ENCODE data around the gene CITED1.
"Not testable (repeated sequence)": the region's sequence is repeated elsewhere in the genome, so short reads cannot be mapped to it uniquely, and the experiment has no call there.

The CITED1 gene, protein sequence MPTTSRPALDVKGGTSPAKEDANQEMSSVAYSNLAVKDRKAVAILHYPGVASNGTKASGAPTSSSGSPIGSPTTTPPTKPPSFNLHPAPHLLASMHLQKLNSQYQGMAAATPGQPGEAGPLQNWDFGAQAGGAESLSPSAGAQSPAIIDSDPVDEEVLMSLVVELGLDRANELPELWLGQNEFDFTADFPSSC

DNA sequence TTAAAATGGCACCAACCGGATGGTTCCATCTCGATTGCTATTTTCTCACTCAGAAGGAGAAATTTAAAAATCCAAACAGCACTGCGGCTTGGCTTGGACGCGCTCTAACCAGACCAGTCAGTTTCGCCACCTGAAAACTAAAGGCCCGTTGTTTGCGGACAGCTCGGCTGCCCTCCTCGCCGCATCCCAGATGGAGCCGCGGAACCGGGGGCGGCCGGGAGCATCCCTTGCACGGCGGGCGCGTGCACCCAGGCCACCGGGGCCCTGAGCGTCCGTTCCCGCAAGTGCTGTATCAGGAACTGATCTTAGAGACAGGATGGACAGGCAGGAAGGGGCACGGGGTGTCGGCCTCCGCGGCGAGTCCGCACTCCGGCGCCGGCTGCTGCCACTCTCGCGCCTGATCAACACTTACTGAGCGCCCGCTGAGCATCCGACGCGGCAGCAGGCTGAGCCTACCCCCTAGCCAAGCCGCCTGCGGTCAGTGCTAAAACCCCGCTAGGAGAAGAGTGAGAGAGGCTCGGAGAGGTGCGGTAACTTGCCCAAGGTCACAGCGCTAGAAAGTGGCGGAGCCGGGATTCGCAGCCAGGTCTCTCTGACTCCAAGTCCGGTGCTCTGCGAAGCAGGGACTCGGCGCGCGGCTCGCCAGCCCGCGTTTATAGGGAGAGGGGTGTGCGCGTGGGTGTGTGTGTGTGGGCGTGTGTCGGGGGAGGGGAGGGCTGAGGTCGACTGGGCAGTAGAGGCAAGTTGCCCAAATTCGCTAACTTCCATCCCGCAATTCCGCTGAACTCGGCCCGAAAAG is at the start of gene CITED1:
Gene CITED1 (minus strand): TSS at position 629 of the 799 bp plus-strand sequence. CDS start 3,045 bp downstream, outside the sequence.
- DNase-seq (ENCODE audit: low spot score) = peak; percentile 11

DNA sequence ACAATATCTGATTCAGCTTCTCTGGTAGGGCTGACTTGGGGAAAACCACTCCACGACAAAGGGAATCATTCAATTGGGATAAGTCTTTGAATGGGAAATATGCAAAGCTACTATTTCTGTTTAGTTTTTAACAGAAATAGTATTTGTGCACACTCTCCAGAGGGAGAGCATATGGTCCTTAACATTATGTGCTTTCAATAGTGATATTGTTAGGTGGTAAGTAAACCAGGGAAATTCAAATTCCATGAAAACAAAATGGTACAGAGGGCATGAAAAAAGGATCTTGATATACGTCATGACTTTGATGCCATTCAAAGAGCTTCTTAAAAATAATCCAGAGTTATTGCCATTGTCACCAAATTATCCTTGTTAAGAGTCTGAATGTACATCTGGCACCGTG is 47.1 kb upstream of the CITED1 start:
- DNase-seq (ENCODE audit: low spot score) = no peak

DNA sequence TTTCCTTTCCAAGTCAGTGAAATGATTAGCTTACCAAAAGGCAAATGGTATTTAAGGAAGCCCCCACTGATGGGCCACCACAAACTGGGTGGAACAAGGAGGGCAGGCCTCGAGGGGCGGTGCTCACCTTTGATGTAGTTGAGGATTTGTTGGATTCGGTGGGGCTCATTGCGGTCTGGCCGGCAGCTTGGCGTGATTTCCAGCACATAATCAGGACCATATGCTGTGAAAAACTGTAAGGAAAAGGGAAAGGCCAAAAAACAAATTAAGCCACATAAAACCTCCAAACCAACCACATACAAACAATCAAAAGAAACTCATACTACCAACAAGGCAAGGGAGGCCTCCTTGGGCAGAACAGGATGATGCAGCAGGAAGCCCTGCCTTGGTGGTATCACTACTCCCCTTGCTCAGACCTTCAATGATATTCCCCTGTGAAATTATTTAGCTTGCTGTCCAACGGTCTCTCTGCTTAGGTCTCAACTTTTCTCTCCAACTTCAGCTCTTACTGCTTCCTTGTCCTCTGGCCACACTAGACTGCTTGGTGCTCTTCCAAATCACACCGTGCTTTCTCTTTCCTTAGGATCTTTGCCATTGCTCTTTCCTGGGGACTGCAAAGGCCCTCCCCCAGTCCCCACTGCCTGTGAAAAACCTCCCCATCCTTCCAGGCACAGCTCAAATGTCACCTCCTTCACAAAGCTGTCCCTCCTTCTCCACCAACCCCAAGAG is 46.1 kb upstream of the CITED1 start:
- peak; percentile 25 for DNase-seq (ENCODE audit: low spot score)

DNA sequence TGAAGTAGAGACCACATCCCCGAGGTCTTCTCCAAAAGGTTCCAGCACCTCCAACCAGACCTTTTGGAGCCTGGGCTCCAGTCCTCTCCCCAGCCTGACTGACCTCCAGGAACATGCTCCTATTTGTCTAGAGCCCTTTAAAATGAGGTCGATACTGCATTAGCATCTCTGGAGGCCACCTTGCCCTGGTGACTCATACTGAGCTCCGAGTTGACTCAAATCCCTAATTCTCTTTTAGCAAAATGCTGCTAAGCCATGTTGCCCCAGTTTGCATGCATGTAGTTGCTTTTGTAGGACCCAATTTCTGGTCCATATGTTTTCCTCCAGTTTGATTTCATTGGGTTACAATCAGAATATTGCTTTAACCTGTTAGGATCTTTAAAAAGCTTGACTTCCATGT is 43.5 kb upstream of the CITED1 start:
- DNase-seq (ENCODE audit: low spot score) = no peak

DNA sequence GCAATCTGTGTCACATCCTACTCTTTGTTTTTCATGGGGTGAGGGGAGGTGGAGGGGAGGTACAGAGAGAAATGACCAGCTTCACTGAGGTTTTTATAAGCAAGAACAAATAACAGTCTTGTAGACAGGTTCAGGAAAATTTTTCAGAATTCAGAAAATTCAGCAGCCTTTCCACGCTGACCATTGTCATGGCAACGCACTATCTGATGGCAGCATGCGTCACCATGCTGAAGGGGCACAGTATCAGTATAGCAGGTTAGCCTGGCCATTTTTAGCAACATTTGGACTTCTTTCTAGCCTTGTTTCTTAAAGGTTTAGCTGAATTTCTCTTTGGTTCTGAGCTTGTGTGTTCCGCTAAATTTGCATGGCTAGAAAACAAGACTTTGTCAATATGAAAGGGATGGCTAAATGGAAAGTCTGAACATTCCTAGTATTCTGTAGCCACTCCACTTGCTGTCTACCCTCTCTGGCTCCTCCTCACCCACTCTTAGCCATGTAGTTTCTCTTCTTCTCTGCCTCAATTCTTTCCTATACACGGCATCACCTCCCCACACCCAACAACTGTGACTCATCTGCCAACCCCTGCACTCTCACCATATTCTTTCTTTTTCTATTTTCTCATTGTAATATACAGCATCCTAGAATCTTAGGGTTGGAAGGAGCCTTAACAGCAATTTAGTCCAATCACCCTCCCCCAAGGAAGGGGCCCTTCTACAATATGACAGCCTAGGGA is 42.7 kb upstream of the CITED1 start:
- DNase-seq (ENCODE audit: low spot score) = no peak

DNA sequence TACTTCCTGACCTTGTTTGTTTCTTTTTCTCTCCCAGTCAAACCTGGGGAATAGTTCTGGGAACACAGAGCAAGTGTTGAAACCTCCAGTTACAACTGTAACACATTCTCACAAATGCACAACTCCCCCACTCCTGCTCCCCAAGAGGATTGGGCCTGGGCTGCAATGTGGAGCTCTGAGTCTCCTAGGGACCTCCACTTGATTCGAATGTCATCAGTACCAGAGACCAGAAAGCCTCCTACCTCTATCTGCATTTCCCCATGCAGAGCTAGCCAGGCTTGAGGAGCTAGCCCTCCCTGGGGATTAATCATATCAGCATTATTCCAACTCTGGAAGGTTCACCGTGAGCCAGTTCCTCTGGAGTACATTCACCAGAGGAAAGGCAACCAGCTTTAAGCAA is 41.7 kb upstream of the CITED1 start:
- no peak for DNase-seq (ENCODE audit: low spot score)

DNA sequence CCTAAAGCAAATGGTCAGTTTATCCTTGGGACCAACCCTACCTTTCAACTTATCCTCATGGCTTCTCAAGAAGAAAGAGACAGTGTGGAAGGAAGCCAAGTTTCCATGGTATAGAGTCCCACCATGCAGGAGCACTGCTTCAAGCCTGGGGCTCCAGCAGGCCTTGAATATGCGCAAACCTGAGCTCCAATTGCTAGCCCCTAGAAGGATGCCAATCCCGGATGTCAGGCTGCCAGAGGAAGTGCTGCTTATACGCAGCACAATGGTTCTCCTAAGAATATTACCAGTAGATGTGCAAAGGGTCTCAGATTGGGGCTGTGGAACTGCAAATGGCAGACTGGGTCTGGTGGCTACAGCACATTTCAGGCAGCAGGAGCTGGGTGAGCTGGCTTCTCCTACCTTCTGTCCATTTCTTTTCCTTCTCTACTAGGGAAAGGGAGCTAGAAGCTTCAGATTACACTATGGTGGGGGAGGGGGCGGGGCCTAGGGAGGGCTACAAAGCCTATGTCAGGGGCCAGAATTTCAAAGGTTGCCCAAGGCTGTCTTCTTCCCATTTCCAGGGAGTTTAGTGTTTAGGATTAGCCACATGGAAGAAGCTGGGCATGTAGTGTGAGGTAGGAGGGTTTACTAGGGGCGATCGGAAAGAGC is 40.7 kb upstream of the CITED1 start:
- no peak for DNase-seq (ENCODE audit: low spot score)

DNA sequence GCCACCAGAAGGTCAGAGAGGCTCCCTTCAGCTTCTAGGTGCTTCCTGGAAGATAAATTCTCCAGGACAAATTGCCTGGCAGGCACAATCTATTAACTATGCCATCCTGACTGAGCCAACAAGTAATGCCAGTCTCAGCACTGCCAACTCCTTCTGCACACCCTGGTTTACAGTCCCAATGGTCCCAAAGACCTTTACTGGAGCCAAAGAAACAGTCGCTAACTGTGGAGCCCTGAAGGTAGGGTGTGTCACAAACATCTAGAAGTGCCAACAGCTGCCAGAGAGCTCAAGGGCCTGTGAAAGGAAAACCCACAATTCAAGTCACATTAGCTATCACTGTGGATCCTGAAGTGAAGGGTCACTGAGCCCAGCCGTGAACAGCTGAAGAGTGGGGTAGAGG is 34.9 kb upstream of the CITED1 start:
- DNase-seq (ENCODE audit: low spot score) = peak; percentile 17

DNA sequence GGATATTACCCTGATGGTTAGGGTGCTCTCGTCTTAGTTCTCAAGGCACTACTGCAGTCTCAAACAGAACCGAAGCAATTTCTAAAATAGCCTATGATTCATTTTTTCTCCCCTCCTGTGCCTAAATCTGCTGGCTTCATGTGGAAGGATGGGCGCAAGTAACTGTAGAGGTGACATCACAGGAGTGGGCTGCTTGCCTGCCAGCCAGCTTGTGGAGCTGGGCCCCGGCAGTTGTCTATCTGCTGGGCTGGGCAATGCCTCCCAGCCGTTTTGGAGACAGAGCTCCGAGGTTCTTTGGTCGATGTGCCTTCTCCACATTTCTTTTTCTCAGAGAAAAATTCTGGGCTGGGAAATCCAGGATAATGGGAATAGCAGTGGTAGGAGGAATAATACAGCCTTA is 34.3 kb upstream of the CITED1 start:
- peak; percentile 14 for DNase-seq (ENCODE audit: low spot score)

DNA sequence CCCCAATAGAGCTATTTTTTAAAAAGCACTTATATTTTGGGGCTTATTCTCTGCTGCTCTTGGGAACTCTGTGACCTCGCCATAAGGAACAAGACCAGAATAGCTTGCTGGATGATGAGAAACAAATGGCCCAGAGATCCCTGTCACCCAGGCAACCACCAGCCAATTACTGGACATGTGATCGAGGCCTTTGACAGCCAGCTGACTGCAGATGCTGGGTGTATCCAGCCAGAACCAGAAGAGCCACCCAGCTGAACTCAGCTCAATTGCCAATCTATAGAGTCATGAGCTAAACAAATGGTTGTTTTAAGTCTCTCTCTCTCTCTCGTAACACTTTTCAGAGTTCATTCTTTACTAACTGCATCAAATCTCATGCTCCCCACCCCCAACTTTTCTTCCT is 24.4 kb upstream of the CITED1 start:
- no peak for DNase-seq (ENCODE audit: low spot score)

DNA sequence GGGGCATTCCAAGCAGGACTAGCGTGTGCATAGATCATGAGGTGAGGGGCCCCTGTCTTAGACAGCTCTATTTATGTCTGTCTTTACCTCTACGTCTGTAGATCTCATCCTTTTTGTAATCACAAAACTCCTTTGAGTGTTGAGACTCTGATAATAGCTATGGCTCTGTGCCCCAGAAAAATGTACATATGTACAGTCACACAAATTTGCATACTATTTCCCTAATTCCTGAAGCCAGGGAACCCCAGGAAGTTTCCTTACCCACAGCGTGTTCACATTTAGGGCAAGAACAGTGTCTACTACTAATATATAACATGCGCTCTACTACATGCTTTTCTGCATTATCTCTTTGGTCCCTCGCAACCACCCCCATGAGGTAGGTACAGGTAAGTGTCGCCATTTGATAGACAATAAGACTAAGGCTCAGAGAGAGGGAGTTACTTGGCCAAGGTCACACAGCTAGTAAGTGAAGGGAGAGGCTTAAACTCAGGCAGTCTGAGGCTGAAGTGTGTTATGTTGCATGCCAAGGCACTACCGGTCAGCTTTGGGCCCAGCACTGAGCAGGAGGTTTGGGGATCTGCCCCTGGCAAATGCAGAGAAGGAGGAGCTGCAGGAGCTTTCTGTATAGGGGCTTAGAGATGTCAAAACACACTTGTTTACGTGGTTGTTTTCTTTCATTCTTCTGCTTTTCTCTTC is 21.0 kb upstream of the CITED1 start:
- DNase-seq (ENCODE audit: low spot score) = no peak

DNA sequence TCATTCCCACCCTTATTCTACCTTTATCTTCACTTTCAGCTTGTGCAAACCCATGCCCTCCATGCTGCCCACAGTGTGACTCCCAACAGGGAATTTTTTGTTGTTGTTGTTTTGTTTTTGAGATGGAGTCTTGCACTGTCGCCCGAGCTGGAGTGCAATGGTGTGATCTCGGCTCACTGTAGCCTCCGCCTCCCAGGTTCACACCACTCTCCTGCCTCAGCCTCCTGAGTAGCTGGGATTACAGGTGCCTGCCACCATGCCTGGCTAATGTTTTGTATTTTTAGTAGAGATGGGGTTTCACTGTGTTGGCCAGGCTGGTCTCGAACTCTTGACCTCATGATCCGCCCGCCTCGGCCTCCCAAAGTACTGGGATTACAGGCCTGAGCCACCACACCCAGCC is 13.9 kb upstream of the CITED1 start:
- not testable (repeated sequence) for DNase-seq (ENCODE audit: low spot score)

DNA sequence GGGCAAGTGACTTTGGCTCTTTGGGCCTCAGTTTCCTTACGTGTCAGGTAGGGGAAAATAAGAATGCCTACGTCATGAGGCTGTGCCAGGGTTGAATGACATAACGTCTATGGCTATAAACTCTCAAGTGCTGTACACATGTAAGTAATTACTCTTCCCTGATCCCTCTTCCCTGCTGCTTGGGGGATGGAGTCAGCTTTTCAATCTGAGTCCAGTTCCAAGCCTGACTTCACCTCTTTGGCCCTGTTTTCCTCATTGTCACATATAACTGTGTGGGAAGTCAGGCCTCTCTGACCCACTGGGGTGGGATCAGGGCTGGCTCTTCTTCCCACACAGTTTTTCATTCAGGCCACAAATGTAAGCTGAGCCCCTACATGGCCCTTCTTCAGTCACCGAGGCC is 11.4 kb upstream of the CITED1 start:
- DNase-seq (ENCODE audit: low spot score) = no peak

DNA sequence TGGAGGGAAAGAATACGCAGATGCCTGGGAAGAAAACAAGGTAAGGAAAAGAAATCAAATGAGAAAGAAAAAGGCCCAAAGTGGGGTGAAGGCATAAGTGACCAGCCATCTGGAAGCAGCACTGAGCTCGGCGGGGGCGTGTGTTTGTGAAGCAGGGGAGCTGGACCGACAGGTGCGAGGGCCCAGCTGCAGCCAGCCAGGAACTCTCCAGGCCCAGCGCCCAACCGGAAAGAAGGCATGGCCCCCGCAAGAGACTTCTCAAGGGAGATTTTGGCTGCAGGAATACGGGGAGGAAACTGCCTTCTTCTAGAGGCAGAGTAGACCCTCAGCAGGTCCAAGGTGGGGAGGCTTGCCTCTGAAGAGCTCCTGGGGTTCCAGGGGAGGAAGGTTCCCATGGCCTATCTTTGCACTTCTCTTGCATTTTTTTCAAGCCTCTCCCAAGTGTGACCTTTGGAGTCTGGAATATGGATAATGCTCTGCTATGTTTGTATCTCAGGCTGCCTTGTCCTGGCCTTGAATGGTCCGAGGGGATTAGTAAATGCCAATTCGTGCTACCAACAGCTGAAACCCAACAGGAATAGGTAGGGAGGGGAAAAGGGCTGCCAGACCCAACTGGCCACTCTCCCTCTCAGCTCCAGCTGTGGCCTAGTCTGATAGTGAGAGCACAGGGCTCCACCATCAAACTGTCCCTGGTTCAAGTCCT is 10.8 kb upstream of the CITED1 start:
- no peak for DNase-seq (ENCODE audit: low spot score)

DNA sequence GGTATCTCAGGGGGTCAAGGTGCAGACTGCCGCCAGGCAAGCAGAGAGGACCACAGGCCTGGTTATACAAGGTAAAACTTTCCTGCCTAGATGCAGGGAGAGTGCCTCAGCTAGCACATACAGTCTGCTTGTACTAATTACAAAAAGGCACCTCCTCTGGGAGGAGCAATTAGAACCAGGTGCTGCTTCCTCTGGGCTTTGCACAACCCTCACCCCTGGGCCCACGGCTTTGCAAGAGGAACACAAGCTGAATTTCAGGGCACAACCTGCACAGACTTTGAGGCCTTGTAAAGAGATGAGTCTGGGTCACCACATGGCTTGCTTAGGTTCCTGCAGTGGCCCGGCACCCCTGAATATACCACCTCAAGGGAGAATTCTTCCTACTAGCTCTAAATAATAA is 9.2 kb upstream of the CITED1 start:
- no peak for DNase-seq (ENCODE audit: low spot score)

DNA sequence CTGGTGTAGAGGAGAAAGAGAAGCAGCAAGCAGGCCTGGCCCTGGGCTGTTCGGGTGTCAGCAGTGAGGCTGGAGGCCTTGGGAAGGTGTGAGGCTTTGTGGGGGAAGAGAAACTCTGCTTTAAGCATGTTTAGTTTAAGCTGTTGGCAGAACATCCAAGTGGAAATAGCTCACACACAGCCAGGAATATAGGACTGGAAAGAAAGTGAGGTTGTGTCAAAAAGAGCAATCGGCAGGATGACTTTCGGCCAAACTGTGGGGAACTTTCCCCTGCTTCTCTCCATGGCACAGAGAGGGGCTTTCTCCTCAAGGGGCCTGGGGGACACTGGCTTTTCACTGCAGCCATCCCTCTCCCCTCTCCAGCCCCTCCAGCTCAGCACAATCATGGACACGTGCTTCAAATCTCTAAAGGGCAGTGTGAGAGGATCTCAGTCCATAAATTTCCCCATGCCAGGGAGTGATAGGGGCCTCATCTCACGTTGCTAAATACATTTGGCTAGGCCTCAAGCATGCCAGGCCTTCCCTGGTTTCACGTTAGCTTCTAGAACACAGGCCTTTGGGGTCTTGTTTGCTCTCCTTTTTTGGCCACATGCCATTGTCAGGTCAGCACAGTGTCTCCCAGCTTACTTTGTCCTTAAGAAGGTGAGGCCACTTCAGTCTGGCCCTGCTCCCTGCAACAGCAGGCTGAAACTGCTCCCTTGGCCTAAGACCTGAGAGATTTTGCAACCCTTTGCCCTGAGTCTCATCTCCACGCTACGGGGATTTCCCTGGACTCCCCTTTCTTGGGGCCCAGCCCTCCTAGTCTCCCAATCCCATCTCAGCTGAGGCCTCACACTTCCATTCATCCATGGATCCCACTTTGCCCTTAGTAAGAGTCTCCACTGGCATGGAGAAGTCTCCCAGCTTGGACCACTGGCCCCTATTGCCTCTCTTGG is 8.3 kb upstream of the CITED1 start:
- no peak for DNase-seq (ENCODE audit: low spot score)

DNA sequence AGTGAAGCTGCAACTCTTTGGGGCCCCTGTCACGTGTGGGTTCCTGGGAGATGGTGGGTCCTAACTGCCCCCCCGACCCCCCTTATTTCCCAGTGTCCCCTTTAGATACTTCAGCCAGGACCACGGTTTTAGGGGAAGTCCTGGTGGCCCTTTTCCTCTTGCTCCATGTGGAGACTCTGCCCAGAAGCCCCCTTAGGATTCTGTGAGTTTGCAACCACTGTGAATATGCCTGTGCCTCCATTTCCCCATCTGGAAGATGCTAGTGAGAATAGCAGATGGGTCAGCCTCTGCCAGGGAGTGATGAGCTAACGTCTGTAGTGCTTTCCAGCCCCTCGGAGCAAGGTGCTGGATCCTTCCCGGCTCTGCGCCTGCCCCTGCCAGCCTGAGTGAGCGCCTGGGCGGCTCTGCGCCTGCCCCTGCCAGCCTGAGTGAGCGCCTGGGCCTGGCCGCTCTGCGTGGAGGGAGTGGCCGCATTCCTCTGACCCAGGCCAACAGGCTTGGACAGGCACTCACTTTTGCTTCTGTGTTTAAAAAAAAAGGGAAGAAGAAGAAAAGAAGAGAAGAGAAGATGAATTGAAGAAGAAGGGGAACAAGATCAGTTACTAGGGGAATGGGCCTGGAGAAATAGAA is 6.7 kb upstream of the CITED1 start:
- DNase-seq (ENCODE audit: low spot score) = no peak

DNA sequence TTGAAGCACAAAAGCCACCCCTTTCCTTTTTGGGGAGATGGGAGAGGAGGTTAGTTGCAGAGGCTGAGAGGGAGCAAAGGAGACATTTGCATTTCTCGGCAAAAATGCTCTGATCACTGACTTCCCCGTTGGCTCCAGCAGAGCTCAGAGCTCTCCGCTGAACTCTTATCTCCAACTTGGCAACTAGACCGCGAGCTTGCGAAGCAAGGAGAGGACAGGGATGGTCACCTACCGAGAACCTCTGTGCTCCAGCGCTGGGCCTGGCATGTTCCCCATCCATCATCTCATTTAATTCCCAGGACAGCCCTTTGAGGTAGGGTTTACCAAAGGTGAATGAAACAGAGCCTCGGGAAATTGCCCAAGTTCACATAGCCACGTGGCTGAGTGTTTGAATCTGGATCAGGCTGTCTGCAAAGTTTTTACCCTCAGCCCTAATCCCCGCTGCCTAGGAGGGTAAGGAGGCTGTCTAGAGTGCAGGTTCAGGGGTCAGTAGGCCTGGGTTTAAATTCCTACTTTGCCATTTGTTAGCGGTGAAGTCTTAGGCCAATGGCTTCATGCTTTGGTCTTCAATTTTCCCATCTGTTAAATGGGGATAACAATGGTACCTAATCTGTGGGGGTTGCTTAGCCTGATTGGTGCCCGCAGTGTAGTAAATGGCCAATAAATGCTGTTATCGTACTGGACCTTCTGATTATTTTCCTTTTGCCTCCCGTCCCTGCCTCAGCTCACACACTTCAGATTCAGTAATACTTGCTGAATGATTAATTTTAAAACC is 3.8 kb upstream of the CITED1 start:
- no peak for DNase-seq (ENCODE audit: low spot score)
